ENCODE data around the gene ZNF507.

The ZNF507 gene

GRCh38 chr19:32437096-32437495, 91.7 kb downstream of the ZNF507 start:
- DNase-seq (ENCODE audit: low read depth, low spot score), result no peak
- Histone ChIP-seq H3K36me3 (ENCODE audit: insufficient read depth, insufficient read length, low read length) (peaks cover 34% of the 10 kb centered on the region), H3K9ac (ENCODE audit: insufficient read length, low read depth) (no peak overlapping the region), H3K27me3 (ENCODE audit: insufficient read depth, insufficient read length) (no peaks in the 10 kb centered on the region), H3K4me1 (ENCODE audit: insufficient read depth, insufficient read length) (no peaks in the 10 kb centered on the region), H3K4me3 (ENCODE audit: insufficient read length, low read depth) (no peak overlapping the region), H3K9me3 (ENCODE audit: insufficient read depth, low read length) (no peaks in the 10 kb centered on the region)
- TF ChIP-seq ZNF274 (IDR thresholded peaks at IDR 0.05; ENCODE audit: low read depth, low read length), result no peak
- TF ChIP-seq SUZ12 (IDR thresholded peaks at IDR 0.05; ENCODE audit: extremely low read depth, insufficient read depth, insufficient read length), result no peak
- no peak for TF ChIP-seq YY1 (IDR thresholded peaks at IDR 0.05; ENCODE audit: insufficient read depth, insufficient read length)

Measured in NT2/D1 (cell line).